HepG2 (cell line): ENCODE results near the gene GADD45B. TPM values are rescaled to one million over a fixed set of nuclear protein-coding genes. Genes with fewer than 3 reads are reported as not detected.

Source experiments
- GLI4 ChIP-seq: sonication (generic); formaldehyde crosslinking; IDR thresholded peaks from 2 replicates; pipeline ENCODE4 v1.5.1; 2020; ENCODE audit warnings: missing genetic modification reagents, mild to moderate bottlenecking, moderate library complexity, borderline replicate concordance
- HIC2 ChIP-seq: sonication (generic); formaldehyde crosslinking; IDR thresholded peaks from 2 replicates; pipeline ENCODE4 v1.9.0; 2022; ENCODE audit warnings: low read depth, missing genetic modification reagents
- JUN ChIP-seq: sonication (generic); formaldehyde crosslinking; IDR thresholded peaks from 2 replicates; pipeline ENCODE4 v1.4.0; 2020; ENCODE audit warnings: mild to moderate bottlenecking, missing genetic modification reagents
- KDM6A ChIP-seq: IDR thresholded peaks from 2 replicates; pipeline ENCODE4 v1.6.1; 2016; ENCODE audit warnings: low read depth
- NR0B2 ChIP-seq: sonication (generic); formaldehyde crosslinking; IDR thresholded peaks from 2 replicates; pipeline ENCODE4 v1.4.0; 2020; ENCODE audit warnings: mild to moderate bottlenecking, missing genetic modification reagents
- POGK ChIP-seq: sonication (generic); formaldehyde crosslinking; conservative IDR thresholded peaks from 2 replicates; pipeline ENCODE4 v1.8.0; 2022; ENCODE audit warnings: mild to moderate bottlenecking, moderate library complexity, missing genetic modification reagents
- RXRA ChIP-seq: sonication (generic); formaldehyde crosslinking; IDR thresholded peaks from 2 replicates; pipeline ENCODE4 v1.5.1; 2020; ENCODE audit warnings: missing genetic modification reagents
- SIN3A ChIP-seq: IDR thresholded peaks from 2 replicates; pipeline ENCODE4 v1.6.1; 2011; ENCODE audit warnings: low read depth, mild to moderate bottlenecking, control low read depth, low read length, borderline replicate concordance
- ZBTB39 ChIP-seq: sonication (generic); formaldehyde crosslinking; IDR thresholded peaks from 2 replicates; pipeline ENCODE4 v1.5.0; 2020; ENCODE audit warnings: missing genetic modification reagents
- ZFP37 ChIP-seq: sonication (generic); formaldehyde crosslinking; IDR thresholded peaks from 2 replicates; pipeline ENCODE4 v1.4.0; 2020; ENCODE audit warnings: missing genetic modification reagents, borderline replicate concordance
- ZFY ChIP-seq: sonication (generic); formaldehyde crosslinking; IDR thresholded peaks from 2 replicates; pipeline ENCODE4 v1.4.0; 2020; ENCODE audit warnings: missing genetic modification reagents
- ZNF224 ChIP-seq: sonication (generic); formaldehyde crosslinking; IDR thresholded peaks from 2 replicates; pipeline ENCODE4 v1.5.0; 2020; ENCODE audit warnings: mild to moderate bottlenecking, missing genetic modification reagents
- ZNF256 ChIP-seq: sonication (generic); formaldehyde crosslinking; conservative IDR thresholded peaks from 2 replicates; pipeline ENCODE4 v1.4.0; 2020; ENCODE audit warnings: missing genetic modification reagents
- ZNF335 ChIP-seq: sonication (generic); formaldehyde crosslinking; IDR thresholded peaks from 2 replicates; pipeline ENCODE4 v1.4.0; 2020; ENCODE audit warnings: missing genetic modification reagents
- ZNF562 ChIP-seq: sonication (generic); formaldehyde crosslinking; IDR thresholded peaks from 2 replicates; pipeline ENCODE4 v1.8.0; 2022; ENCODE audit warnings: missing genetic modification reagents, borderline replicate concordance
- ZNF567 ChIP-seq: sonication (generic); formaldehyde crosslinking; IDR thresholded peaks from 2 replicates; pipeline ENCODE4 v1.8.1; 2023; ENCODE audit warnings: mild to moderate bottlenecking, missing genetic modification reagents, borderline replicate concordance
- ZNF768 ChIP-seq: sonication (generic); formaldehyde crosslinking; IDR thresholded peaks from 2 replicates; pipeline ENCODE4 v1.4.0; 2020; ENCODE audit warnings: missing genetic modification reagents
- ZNF891 ChIP-seq: sonication (generic); formaldehyde crosslinking; IDR thresholded peaks from 2 replicates; pipeline ENCODE4 v1.5.0; 2020; ENCODE audit warnings: mild to moderate bottlenecking, missing genetic modification reagents
- ZSCAN22 ChIP-seq: sonication (generic); formaldehyde crosslinking; IDR thresholded peaks from 2 replicates; pipeline ENCODE4 v1.4.0; 2020; ENCODE audit warnings: mild to moderate bottlenecking, missing genetic modification reagents
- ZXDC ChIP-seq: sonication (generic); formaldehyde crosslinking; IDR thresholded peaks from 2 replicates; pipeline ENCODE4 v1.5.0; 2020; ENCODE audit warnings: mild to moderate bottlenecking, missing genetic modification reagents
- polyA plus RNA-seq, 8 experiments: library from polyadenylated mRNA; depleted of rRNA in 3 of 8; stranded (reverse) in 7 of 8; unstranded in 1 of 8; fragments of >200 nt; fragmentation: Illumina TruSeq in 4 of 8; extraction: Trizol in 4 of 8; gene quantifications; 2 replicates each; pipeline versions ENCODE4 v1.2.1 to v1.2.3, GENCODE V29; 2011 to 2016; ENCODE audit warnings: low read depth in 4 of 8, missing spikeins in 1 of 8, mixed read lengths in 1 of 8; ENCODE audit not compliant: insufficient read depth in 1 of 8
- total RNA-seq, 5 experiments: library from RNA; depleted of rRNA; stranded (reverse); fragments of >200 nt; fragmentation: Illumina TruSeq; extraction: Trizol; gene quantifications; 2 replicates each; pipeline ENCODE4 v1.2.3, GENCODE V29; 2016; ENCODE audit warnings: low read depth in 1 of 5

Gene GADD45B
- total and polyA plus RNA-seq, 2 of the 13 experiments (the other 11 are each of a cell fraction or from before 2014, with no cell fraction given) = 4.6 to 34.1 TPM

- TF ChIP-seq GLI4 (CRISPR knock-in tag) (no peak), POGK (CRISPR knock-in tag) (0 out of 2 replicates have a peak, but pooled peaks have one; percentile 54), ZXDC (CRISPR knock-in tag) (no peak), ZSCAN22 (CRISPR knock-in tag) (no peak), HIC2 (CRISPR knock-in tag) (no peak; the same call in 1 of the 2 replicates), NR0B2 (CRISPR knock-in tag) (peak; percentile 92), KDM6A (CRISPR knock-in tag) (0 out of 2 replicates have a peak, but pooled peaks have one; percentile 41), ZNF335 (no peak; the same call in none of the 2 replicates), ZBTB39 (CRISPR knock-in tag) (no peak), RXRA (peak; percentile 99), ZNF562 (CRISPR knock-in tag) (no peak), ZNF256 (CRISPR knock-in tag) (peak; percentile 53; the same call in 1 of the 2 replicates), JUN (no peak), ZFY (CRISPR knock-in tag) (peak; percentile 97), ZNF768 (peak; percentile 51), ZNF891 (CRISPR knock-in tag) (no peak; the same call in 1 of the 2 replicates), ZNF567 (no peak; the same call in 1 of the 2 replicates), SIN3A (peak; percentile 85; the same call in 1 of the 2 replicates), ZFP37 (CRISPR knock-in tag) (no peak), ZNF224 (CRISPR knock-in tag) (peak; percentile 80)
Observed at GRCh38 chr19:2427429-2428320, 48.3 kb upstream of the GADD45B start, which contains the start of gene TIMM13 (continued).
